ENCODE results near the gene MEIS1.
A peak's percentile ranks its signal among the peaks of the same experiment; 100 is the strongest.

- TF ChIP-seq CTCF (IDR thresholded peaks at IDR 0.05) (peak in 1 of 3 donors; percentile 6), POLR2A (IDR thresholded peaks at IDR 0.05) (no peak), POLR2AphosphoS5 (IDR thresholded peaks at IDR 0.05) (peak in 2 of 3 donors; percentile 20 to 25)
Observed at GRCh38 chr2:66576561-66577320, 141.8 kb downstream of the MEIS1 start.
